ENCODE measurements around the gene ULK4.

The ULK4 gene

GRCh38 chr3:41204369-41204768 lies 757.5 kb downstream of the ULK4 start:
- no peak for DNase-seq

- no peak for DNase-seq
Measured at GRCh38 chr3:41202834-41203345, 759.0 kb downstream of the ULK4 start.

GRCh38 chr3:41202075-41202833 lies 759.6 kb downstream of the ULK4 start:
- no peak for DNase-seq

- no peak for DNase-seq
Measured at GRCh38 chr3:41200669-41201021, 761.3 kb downstream of the ULK4 start.

GRCh38 chr3:41199866-41200668 lies 761.8 kb downstream of the ULK4 start:
- no peak for DNase-seq

GRCh38 chr3:41198950-41199865 lies 762.7 kb downstream of the ULK4 start, which contains the start of gene CTNNB1:
Gene CTNNB1 (plus strand): TSS chr3:41199505. CDS start chr3:41224069, 24,564 bp downstream.
- DNase-seq: peak; percentile 89 to 92

- no peak for DNase-seq
Measured at GRCh38 chr3:41198526-41198925, 763.4 kb downstream of the ULK4 start.

- DNase-seq: no peak
Measured at GRCh38 chr3:41198046-41198445, 763.9 kb downstream of the ULK4 start.
